Uterus (tissue), 2 donors: ENCODE results near the gene GPRIN2.
"Not testable (repeated sequence)": the region's sequence is repeated elsewhere in the genome, so short reads cannot be mapped to it uniquely, and the experiment has no call there.

Experiments
- CTCF ChIP-seq, 4 experiments: fragments of 200-600 bp in 2 of 4; fragments of 450-650 bp in 2 of 4; sonication (generic) in 2 of 4; IDR thresholded peaks; one replicate each; pipeline ENCODE4 v1.5.1; 2016 to 2019; ENCODE audit warnings: antibody characterized with exemption in 4 of 4, mild to moderate bottlenecking in 2 of 4, moderate library complexity in 1 of 4
- POLR2A ChIP-seq, 2 donors: fragments of 450-650 bp; IDR thresholded peaks; one replicate each; pipeline ENCODE4 v1.6.1; 2016; ENCODE audit warnings: antibody characterized with exemption in 2 of 2, mild to moderate bottlenecking in 1 of 2, moderate library complexity in 1 of 2

- not testable (repeated sequence) for TF ChIP-seq CTCF, POLR2A (IDR thresholded peaks at IDR 0.05)
Observed at GRCh38 chr10:46512002-46512401, 44.5 kb downstream of the GPRIN2 start.
